Fibroblast of upper back skin (primary cell): Measurements from ENCODE around the gene ROBO1.

Experiments
- DNase-seq: peaks from one replicate; pipeline ENCODE4 v3.0.0-alpha.2; 2013

ROBO1 gene

GRCh38 chr3:78589778-78590177 lies 1178.0 kb downstream of the ROBO1 start:
- no peak for DNase-seq

DNA sequence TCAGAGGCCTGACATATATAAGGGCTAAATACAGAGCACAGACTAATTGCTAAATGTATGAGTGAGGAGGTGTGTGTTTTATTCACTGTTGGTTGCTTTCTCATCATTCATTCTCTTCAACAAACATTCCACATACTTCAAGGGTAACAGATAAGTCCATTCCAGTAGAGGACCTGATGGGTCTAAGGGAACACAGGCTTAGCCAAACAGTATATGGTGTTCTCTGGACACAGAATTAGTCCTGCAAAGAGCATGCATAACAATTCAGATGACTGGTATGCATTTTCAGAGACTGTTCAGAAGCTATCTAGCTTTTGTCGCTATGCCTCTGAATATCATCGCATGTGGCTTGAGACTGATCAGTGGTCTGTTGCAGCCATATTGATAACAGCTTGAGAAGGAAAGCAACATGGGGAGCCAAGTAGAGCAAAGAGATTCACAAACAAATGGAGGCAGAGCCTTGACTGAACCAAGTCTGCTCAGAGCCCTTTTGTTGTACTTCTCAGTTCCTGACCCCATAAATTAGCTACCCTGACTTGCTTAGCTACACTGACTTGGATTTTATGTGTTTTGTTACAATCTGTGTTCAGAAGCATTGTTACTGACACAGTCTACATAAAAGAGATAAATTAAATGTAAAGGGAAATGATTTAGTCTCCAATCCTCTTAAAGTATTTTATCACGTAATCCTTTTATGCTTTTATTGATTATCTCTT lies 1178.7 kb downstream of the ROBO1 start:
- DNase-seq = no peak

DNA sequence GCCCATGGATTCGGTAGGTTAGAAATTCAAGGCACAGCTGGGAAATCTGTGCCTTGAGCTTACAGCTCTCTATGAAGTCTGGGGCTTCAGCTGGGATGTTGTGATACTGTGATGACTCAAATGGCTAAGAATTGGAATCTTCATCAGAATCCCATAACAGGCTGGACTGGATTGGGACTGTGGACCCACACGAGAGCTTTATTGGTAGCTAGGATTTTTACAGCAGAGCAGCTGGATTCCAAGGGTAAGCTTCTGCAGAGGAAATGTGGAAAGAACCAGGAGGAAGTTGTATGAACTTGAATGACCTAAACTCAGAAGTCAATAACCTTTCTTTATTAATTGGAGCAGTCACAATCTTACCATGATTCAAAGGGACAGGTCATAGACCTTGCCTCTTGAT lies 1187.1 kb downstream of the ROBO1 start:
- DNase-seq = peak; percentile 25

DNA sequence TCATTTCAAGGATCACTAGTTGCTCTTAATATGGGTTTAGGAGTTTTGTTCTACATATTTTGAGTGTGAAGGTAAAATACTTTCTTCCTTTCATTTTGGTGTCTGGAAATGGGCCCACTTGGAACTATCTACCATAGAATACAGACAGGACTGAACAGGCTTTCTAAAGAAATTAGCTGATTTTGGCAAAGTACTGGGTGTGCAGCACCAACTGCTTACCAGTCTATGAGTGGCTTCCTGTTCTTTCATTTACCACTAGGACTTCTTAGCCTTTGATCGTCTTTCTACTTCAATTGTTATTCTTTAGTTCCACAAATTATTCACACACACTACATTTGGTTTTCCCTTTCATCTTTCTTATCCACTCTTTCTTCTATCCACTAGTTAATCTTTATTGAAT lies 1196.3 kb downstream of the ROBO1 start:
- no peak for DNase-seq

GRCh38 chr3:78570496-78570895 lies 1197.3 kb downstream of the ROBO1 start:
- no peak for DNase-seq

DNA sequence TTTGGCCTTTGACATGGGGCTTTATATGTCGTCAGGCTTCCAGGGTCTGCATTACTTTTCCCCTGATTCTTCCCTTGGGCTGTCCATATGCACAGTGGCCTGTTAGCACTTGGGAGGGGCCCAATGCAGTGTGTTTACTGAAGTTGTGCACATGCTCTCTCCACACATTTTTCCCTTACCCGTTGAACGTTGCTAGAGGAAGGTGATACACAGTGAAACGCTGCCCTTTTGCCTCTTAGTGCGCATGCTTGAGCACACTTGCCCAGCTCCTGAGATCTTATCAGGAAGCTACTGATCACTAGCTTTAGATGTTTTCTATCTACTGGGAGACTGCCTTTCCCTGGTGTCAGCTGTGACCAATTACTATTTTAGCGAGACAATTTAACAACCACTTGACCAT lies 1198.0 kb downstream of the ROBO1 start:
- DNase-seq = no peak

GRCh38 chr3:78565712-78566111 lies 1202.1 kb downstream of the ROBO1 start:
- no peak for DNase-seq

GRCh38 chr3:78562328-78562727 lies 1205.5 kb downstream of the ROBO1 start:
- DNase-seq = no peak
